ENCODE results near the gene SCUBE3. TPM values are rescaled to one million over a fixed set of nuclear protein-coding genes. Genes with fewer than 3 reads are reported as not detected.

The SCUBE3 gene
- total RNA-seq (ENCODE audit: unreplicated experiment), result 0.25 TPM
- long read RNA-seq, result 0 reads

GRCh38 chr6:35213824-35214756 lies at the start of gene SCUBE3:
Gene SCUBE3, plus strand, starts transcription at chr6:35213956. Its CDS starts 463 bp downstream, at chr6:35214419.
- DNase-seq, result peak; percentile 72
- Mint-ChIP-seq H3K27me3 (ENCODE audit: unreplicated experiment) (peaks cover 26% of the 10 kb centered on the region), H3K4me1 (ENCODE audit: low read depth, unreplicated experiment) (peaks cover 20% of the 10 kb centered on the region), H3K36me3 (ENCODE audit: unreplicated experiment) (no peaks in the 10 kb centered on the region), H3K27ac (ENCODE audit: unreplicated experiment) (peak within 1 kb of the TSS; percentile 48), H3K9me3 (ENCODE audit: unreplicated experiment) (peaks cover 2% of the 10 kb centered on the region), H3K4me3 (ENCODE audit: unreplicated experiment) (peak within 1 kb of the TSS; percentile 90)
- no peak for TF ChIP-seq CTCF (IDR thresholded peaks at IDR 0.05; ENCODE audit: partially characterized antibody, unreplicated experiment)

GRCh38 chr6:35164277-35164676 lies 49.5 kb upstream of the SCUBE3 start:
- H3K27me3 Mint-ChIP-seq (ENCODE audit: unreplicated experiment), result peaks cover 3% of the 10 kb centered on the region
- peaks cover 4% of the 10 kb centered on the region for H3K9me3 Mint-ChIP-seq (ENCODE audit: unreplicated experiment)
- no peaks in the 10 kb centered on the region for H3K36me3 Mint-ChIP-seq (ENCODE audit: unreplicated experiment)
- TF ChIP-seq CTCF (IDR thresholded peaks at IDR 0.05; ENCODE audit: partially characterized antibody, unreplicated experiment), result no peak
- no peak overlapping the region for H3K27ac Mint-ChIP-seq (ENCODE audit: unreplicated experiment)
- H3K4me1 Mint-ChIP-seq (ENCODE audit: low read depth, unreplicated experiment), result peaks cover 12% of the 10 kb centered on the region
- no peak overlapping the region for H3K4me3 Mint-ChIP-seq (ENCODE audit: unreplicated experiment)
- no peak for DNase-seq

- H3K27ac Mint-ChIP-seq (ENCODE audit: unreplicated experiment), result no peak overlapping the region
- H3K4me3 Mint-ChIP-seq (ENCODE audit: unreplicated experiment), result no peak overlapping the region
- peaks cover 3% of the 10 kb centered on the region for H3K27me3 Mint-ChIP-seq (ENCODE audit: unreplicated experiment)
- TF ChIP-seq CTCF (IDR thresholded peaks at IDR 0.05; ENCODE audit: partially characterized antibody, unreplicated experiment), result no peak
- H3K36me3 Mint-ChIP-seq (ENCODE audit: unreplicated experiment), result no peaks in the 10 kb centered on the region
- DNase-seq, result no peak
- H3K9me3 Mint-ChIP-seq (ENCODE audit: unreplicated experiment), result peaks cover 5% of the 10 kb centered on the region
- H3K4me1 Mint-ChIP-seq (ENCODE audit: low read depth, unreplicated experiment), result peaks cover 12% of the 10 kb centered on the region
Measured at GRCh38 chr6:35164868-35165267, 48.9 kb upstream of the SCUBE3 start.

- peaks cover 5% of the 10 kb centered on the region for H3K9me3 Mint-ChIP-seq (ENCODE audit: unreplicated experiment)
- peaks cover 12% of the 10 kb centered on the region for H3K4me1 Mint-ChIP-seq (ENCODE audit: low read depth, unreplicated experiment)
- TF ChIP-seq CTCF (IDR thresholded peaks at IDR 0.05; ENCODE audit: partially characterized antibody, unreplicated experiment), result no peak
- DNase-seq, result no peak
- no peaks in the 10 kb centered on the region for H3K36me3 Mint-ChIP-seq (ENCODE audit: unreplicated experiment)
- no peak overlapping the region for H3K27ac Mint-ChIP-seq (ENCODE audit: unreplicated experiment)
- H3K4me3 Mint-ChIP-seq (ENCODE audit: unreplicated experiment), result no peak overlapping the region
- H3K27me3 Mint-ChIP-seq (ENCODE audit: unreplicated experiment), result peaks cover 6% of the 10 kb centered on the region
Measured at GRCh38 chr6:35165630-35166071, 48.1 kb upstream of the SCUBE3 start.

- Mint-ChIP-seq H3K27me3 (ENCODE audit: unreplicated experiment) (peaks cover 10% of the 10 kb centered on the region), H3K9me3 (ENCODE audit: unreplicated experiment) (peaks cover 5% of the 10 kb centered on the region), H3K4me3 (ENCODE audit: unreplicated experiment) (no peak overlapping the region), H3K4me1 (ENCODE audit: low read depth, unreplicated experiment) (peaks cover 8% of the 10 kb centered on the region), H3K36me3 (ENCODE audit: unreplicated experiment) (no peaks in the 10 kb centered on the region), H3K27ac (ENCODE audit: unreplicated experiment) (no peak overlapping the region)
- no peak for DNase-seq
- TF ChIP-seq CTCF (IDR thresholded peaks at IDR 0.05; ENCODE audit: partially characterized antibody, unreplicated experiment), result no peak
Measured at GRCh38 chr6:35166116-35166515, 47.6 kb upstream of the SCUBE3 start.
